Neural cell (in vitro differentiated cells): ENCODE results near the gene TSPYL6. TPM values are rescaled to one million over a fixed set of nuclear protein-coding genes. Genes with fewer than 3 reads are reported as not detected.

ENCODE experiments used
- H2AFZ ChIP-seq: fragments of 200-600, 300-800 bp; sonication (generic), shearing (Covaris generic); 2 replicates; pipeline ENCODE4 v1.6.0; 2014; ENCODE audit warnings: low read depth, mild to moderate bottlenecking, antibody characterized with exemption, low read length, moderate library complexity
- H3F3A ChIP-seq: fragments of 200-600 bp; shearing (Covaris generic); 2 replicates; pipeline ENCODE4 v1.6.1; 2016; ENCODE audit warnings: mild to moderate bottlenecking, moderate library complexity, mixed read lengths, antibody characterized with exemption, low read length; ENCODE audit not compliant: insufficient read depth, poor library complexity, severe bottlenecking
- H3K27ac ChIP-seq: fragments of 200-600, 300-800 bp; sonication (generic), shearing (Covaris generic); 2 replicates; pipeline ENCODE4 v1.5.1; 2014; ENCODE audit warnings: mild to moderate bottlenecking, low read length, moderate library complexity
- H3K27me3 ChIP-seq: fragments of 300-800, 200-600 bp; sonication (generic), shearing (Covaris generic); 2 replicates; pipeline ENCODE4 v1.6.0; 2014; ENCODE audit warnings: mild to moderate bottlenecking, low read depth, low read length, moderate library complexity; ENCODE audit not compliant: insufficient read depth
- H3K36me3 ChIP-seq: fragments of 300-800, 200-600 bp; sonication (generic), shearing (Covaris generic); 2 replicates; pipeline ENCODE4 v1.5.1; 2014; ENCODE audit warnings: mild to moderate bottlenecking, antibody characterized with exemption, low read length, moderate library complexity; ENCODE audit not compliant: insufficient read depth
- H3K4me2 ChIP-seq: fragments of 300-800, 200-600 bp; sonication (generic), shearing (Covaris generic); 2 replicates; pipeline ENCODE4 v1.6.0; 2014; ENCODE audit warnings: mild to moderate bottlenecking, low read length
- H3K4me3 ChIP-seq: fragments of 300-800, 200-600 bp; sonication (generic), shearing (Covaris generic); 2 replicates; pipeline ENCODE4 v1.5.1; 2014; ENCODE audit warnings: mild to moderate bottlenecking, low read length, moderate library complexity
- H3K79me2 ChIP-seq: fragments of 200-600 bp; shearing (Covaris generic); replicated peaks from 2 replicates; pipeline ENCODE4 v1.6.0; 2014; ENCODE audit warnings: mild to moderate bottlenecking, low read length, moderate library complexity; ENCODE audit not compliant: insufficient read depth
- H3K9ac ChIP-seq: fragments of 300-800, 200-600 bp; sonication (generic), shearing (Covaris generic); 2 replicates; pipeline ENCODE4 v1.6.1; 2016; ENCODE audit warnings: mild to moderate bottlenecking, low read length, mixed read lengths
- H3K9me2 ChIP-seq: fragments of 200-600 bp; shearing (Covaris generic); 2 replicates; pipeline ENCODE4 v1.6.1; 2016; ENCODE audit warnings: mild to moderate bottlenecking, low read length, mixed read lengths; ENCODE audit not compliant: insufficient read depth
- H3K9me3 ChIP-seq: fragments of 200-600, 300-800 bp; sonication (generic), shearing (Covaris generic); 2 replicates; pipeline ENCODE4 v1.6.1; 2016; ENCODE audit warnings: mild to moderate bottlenecking, mixed run types, low read length, moderate library complexity, mixed read lengths
- H4K20me1 ChIP-seq: fragments of 200-600 bp; shearing (Covaris generic); 2 replicates; pipeline ENCODE4 v1.6.1; 2016; ENCODE audit warnings: mild to moderate bottlenecking, mixed run types; ENCODE audit not compliant: insufficient read depth
- EP300 ChIP-seq: fragments of 450-650 bp; conservative IDR thresholded peaks from 2 replicates; pipeline ENCODE4 v1.6.1; 2014; ENCODE audit warnings: antibody characterized with exemption, mild to moderate bottlenecking, moderate library complexity; ENCODE audit not compliant: poor library complexity, severe bottlenecking
- EZH2 ChIP-seq: fragments of 200-600, 300-800 bp; shearing (Covaris generic), sonication (generic); IDR thresholded peaks from 2 replicates; pipeline ENCODE4 v1.6.1; 2014; ENCODE audit warnings: antibody characterized with exemption, low read length, borderline replicate concordance, mild to moderate bottlenecking; ENCODE audit not compliant: insufficient read depth, poor library complexity, severe bottlenecking
- MXI1 ChIP-seq: fragments of 450-650 bp; conservative IDR thresholded peaks from 2 replicates; pipeline ENCODE4 v1.6.1; 2014; ENCODE audit warnings: antibody characterized with exemption, mild to moderate bottlenecking; ENCODE audit not compliant: poor library complexity, severe bottlenecking
- POLR2AphosphoS5 ChIP-seq: IDR thresholded peaks from 2 replicates; pipeline ENCODE4 v1.6.1; 2012
- RAD21 ChIP-seq: fragments of 450-650 bp; conservative IDR thresholded peaks from 2 replicates; pipeline ENCODE4 v1.6.1; 2014; ENCODE audit warnings: antibody characterized with exemption, mild to moderate bottlenecking, moderate library complexity
- SMC3 ChIP-seq: fragments of 450-650 bp; conservative IDR thresholded peaks from 2 replicates; pipeline ENCODE4 v1.6.1; 2014; ENCODE audit warnings: antibody characterized with exemption, mild to moderate bottlenecking, moderate library complexity; ENCODE audit not compliant: poor library complexity
- TAF1 ChIP-seq: IDR thresholded peaks from 2 replicates; pipeline ENCODE4 v1.6.1; 2012; ENCODE audit warnings: low read depth
- polyA plus RNA-seq: library from polyadenylated mRNA; depleted of rRNA; stranded (reverse); fragments of >200 nt; gene quantifications from 2 replicates; pipeline ENCODE4 v1.2.3, GENCODE V29; 2014
- TF ChIP-seq, protein P1 (sequence below): fragments of 450-650 bp; IDR thresholded peaks from 2 replicates; pipeline ENCODE4 v1.5.1; 2014; ENCODE audit warnings: antibody characterized with exemption, mild to moderate bottlenecking, moderate library complexity; ENCODE audit not compliant: poor library complexity, severe bottlenecking
- TF ChIP-seq, protein P2 (sequence below): IDR thresholded peaks from 2 replicates; pipeline ENCODE4 v1.6.1; 2012; ENCODE audit warnings: borderline replicate concordance

TSPYL6 gene
- polyA plus RNA-seq, 1 donor from 2014 or later, result not detected

- no peak overlapping the region for H3K4me2 ChIP-seq
- no peaks in the 10 kb centered on the region for H3K9me3 ChIP-seq
- no peak overlapping the region for H3K9ac ChIP-seq
- no peak overlapping the region for H3K4me3 ChIP-seq
- H3F3A ChIP-seq, result no peaks in the 10 kb centered on the region
- no peaks in the 10 kb centered on the region for H3K79me2 ChIP-seq
- H4K20me1 ChIP-seq, result no peaks in the 10 kb centered on the region
- no peak overlapping the region for H3K27ac ChIP-seq
- H2AFZ ChIP-seq, result no peak overlapping the region
- no peaks in the 10 kb centered on the region for H3K36me3 ChIP-seq
- no peaks in the 10 kb centered on the region for H3K27me3 ChIP-seq
- no peaks in the 10 kb centered on the region for H3K9me2 ChIP-seq
- no peak for TF ChIP-seq RAD21
- TF ChIP-seq, protein P1, sequence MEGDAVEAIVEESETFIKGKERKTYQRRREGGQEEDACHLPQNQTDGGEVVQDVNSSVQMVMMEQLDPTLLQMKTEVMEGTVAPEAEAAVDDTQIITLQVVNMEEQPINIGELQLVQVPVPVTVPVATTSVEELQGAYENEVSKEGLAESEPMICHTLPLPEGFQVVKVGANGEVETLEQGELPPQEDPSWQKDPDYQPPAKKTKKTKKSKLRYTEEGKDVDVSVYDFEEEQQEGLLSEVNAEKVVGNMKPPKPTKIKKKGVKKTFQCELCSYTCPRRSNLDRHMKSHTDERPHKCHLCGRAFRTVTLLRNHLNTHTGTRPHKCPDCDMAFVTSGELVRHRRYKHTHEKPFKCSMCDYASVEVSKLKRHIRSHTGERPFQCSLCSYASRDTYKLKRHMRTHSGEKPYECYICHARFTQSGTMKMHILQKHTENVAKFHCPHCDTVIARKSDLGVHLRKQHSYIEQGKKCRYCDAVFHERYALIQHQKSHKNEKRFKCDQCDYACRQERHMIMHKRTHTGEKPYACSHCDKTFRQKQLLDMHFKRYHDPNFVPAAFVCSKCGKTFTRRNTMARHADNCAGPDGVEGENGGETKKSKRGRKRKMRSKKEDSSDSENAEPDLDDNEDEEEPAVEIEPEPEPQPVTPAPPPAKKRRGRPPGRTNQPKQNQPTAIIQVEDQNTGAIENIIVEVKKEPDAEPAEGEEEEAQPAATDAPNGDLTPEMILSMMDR, result no peak
- TF ChIP-seq, protein P2, sequence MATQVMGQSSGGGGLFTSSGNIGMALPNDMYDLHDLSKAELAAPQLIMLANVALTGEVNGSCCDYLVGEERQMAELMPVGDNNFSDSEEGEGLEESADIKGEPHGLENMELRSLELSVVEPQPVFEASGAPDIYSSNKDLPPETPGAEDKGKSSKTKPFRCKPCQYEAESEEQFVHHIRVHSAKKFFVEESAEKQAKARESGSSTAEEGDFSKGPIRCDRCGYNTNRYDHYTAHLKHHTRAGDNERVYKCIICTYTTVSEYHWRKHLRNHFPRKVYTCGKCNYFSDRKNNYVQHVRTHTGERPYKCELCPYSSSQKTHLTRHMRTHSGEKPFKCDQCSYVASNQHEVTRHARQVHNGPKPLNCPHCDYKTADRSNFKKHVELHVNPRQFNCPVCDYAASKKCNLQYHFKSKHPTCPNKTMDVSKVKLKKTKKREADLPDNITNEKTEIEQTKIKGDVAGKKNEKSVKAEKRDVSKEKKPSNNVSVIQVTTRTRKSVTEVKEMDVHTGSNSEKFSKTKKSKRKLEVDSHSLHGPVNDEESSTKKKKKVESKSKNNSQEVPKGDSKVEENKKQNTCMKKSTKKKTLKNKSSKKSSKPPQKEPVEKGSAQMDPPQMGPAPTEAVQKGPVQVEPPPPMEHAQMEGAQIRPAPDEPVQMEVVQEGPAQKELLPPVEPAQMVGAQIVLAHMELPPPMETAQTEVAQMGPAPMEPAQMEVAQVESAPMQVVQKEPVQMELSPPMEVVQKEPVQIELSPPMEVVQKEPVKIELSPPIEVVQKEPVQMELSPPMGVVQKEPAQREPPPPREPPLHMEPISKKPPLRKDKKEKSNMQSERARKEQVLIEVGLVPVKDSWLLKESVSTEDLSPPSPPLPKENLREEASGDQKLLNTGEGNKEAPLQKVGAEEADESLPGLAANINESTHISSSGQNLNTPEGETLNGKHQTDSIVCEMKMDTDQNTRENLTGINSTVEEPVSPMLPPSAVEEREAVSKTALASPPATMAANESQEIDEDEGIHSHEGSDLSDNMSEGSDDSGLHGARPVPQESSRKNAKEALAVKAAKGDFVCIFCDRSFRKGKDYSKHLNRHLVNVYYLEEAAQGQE, result no peak
- TF ChIP-seq EP300, result no peak
- no peak for TF ChIP-seq MXI1
- no peak for TF ChIP-seq POLR2AphosphoS5
- no peak for TF ChIP-seq EZH2
Observed at GRCh38 chr2:54285451-54285850, 29.4 kb upstream of the TSPYL6 start.

GRCh38 chr2:54284826-54285225 lies 28.8 kb upstream of the TSPYL6 start:
- no peaks in the 10 kb centered on the region for H3K27me3 ChIP-seq
- no peaks in the 10 kb centered on the region for H4K20me1 ChIP-seq
- TF ChIP-seq, protein P2, result no peak
- TF ChIP-seq MXI1, result no peak
- no peak for TF ChIP-seq EZH2
- no peak for TF ChIP-seq SMC3
- TF ChIP-seq TAF1, result no peak
- TF ChIP-seq, protein P1, result no peak
- no peak for TF ChIP-seq RAD21
- no peak for TF ChIP-seq POLR2AphosphoS5
- no peak for TF ChIP-seq EP300
- no peaks in the 10 kb centered on the region for H3K9me3 ChIP-seq
- no peaks in the 10 kb centered on the region for H3K36me3 ChIP-seq
- H3K79me2 ChIP-seq, result no peaks in the 10 kb centered on the region
- H3K4me3 ChIP-seq, result no peak overlapping the region
- H3K9me2 ChIP-seq, result no peaks in the 10 kb centered on the region
- no peaks in the 10 kb centered on the region for H3F3A ChIP-seq
- no peak overlapping the region for H3K9ac ChIP-seq
- H3K27ac ChIP-seq, result no peak overlapping the region
- no peak overlapping the region for H2AFZ ChIP-seq
- no peak overlapping the region for H3K4me2 ChIP-seq
